ENCODE measurements around the gene RAB17.

RAB17 gene

GRCh38 chr2:237524631-237525030 lies 65.9 kb downstream of the RAB17 start:
- no peak for FAIRE-seq
- no peak for DNase-seq (ENCODE audit: insufficient read length, low spot score)
- no peak for TF ChIP-seq CTCF (IDR thresholded peaks at IDR 0.05; ENCODE audit: insufficient read depth, missing control alignments)

Measured in D721Med (cell line).